Astrocyte of the spinal cord (primary cell): Measurements from ENCODE around the gene SELENOI.

ENCODE experiments used
- DNase-seq: peaks from one replicate; pipeline ENCODE4 v3.0.0; 2011; ENCODE audit warnings: low read depth, low spot score
- H3K4me3 ChIP-seq: 2 replicates; pipeline ENCODE4 v1.5.1; 2011; ENCODE audit warnings: low read depth, mild to moderate bottlenecking, low read length, moderate library complexity
- CTCF ChIP-seq: IDR thresholded peaks from 2 replicates; pipeline ENCODE4 v1.5.1; 2012; ENCODE audit warnings: low read depth, mild to moderate bottlenecking, low read length, inconsistent platforms
- in situ Hi-C: cut with HindIII; loops from 2 replicates; pipeline ENCODE4 v1.10.0; 2017; ENCODE audit warnings: low sequenced_read_pairs

SELENOI gene

GRCh38 chr2:26428846-26429245 is 82.9 kb downstream of the SELENOI start:
- no peak overlapping the region for H3K4me3 ChIP-seq
- in situ Hi-C loops, result no loop called here
- no peak for DNase-seq
- no peak for TF ChIP-seq CTCF

- DNase-seq, result no peak
- in situ Hi-C loops, result no loop called here
- TF ChIP-seq CTCF, result no peak
- no peak overlapping the region for H3K4me3 ChIP-seq
Observed at GRCh38 chr2:26429779-26430578, 84.0 kb downstream of the SELENOI start.

- in situ Hi-C loops, result no loop called here
- TF ChIP-seq CTCF, result no peak
- no peak for DNase-seq
- H3K4me3 ChIP-seq, result no peak overlapping the region
Observed at GRCh38 chr2:26430826-26431225, 84.9 kb downstream of the SELENOI start.

GRCh38 chr2:26432363-26432762 is 86.4 kb downstream of the SELENOI start:
- no peak for TF ChIP-seq CTCF
- in situ Hi-C loops, result no loop called here
- no peak for DNase-seq
- H3K4me3 ChIP-seq, result no peak overlapping the region

- TF ChIP-seq CTCF, result no peak
- in situ Hi-C loops, result no loop called here
- H3K4me3 ChIP-seq, result no peak overlapping the region
- no peak for DNase-seq
Observed at GRCh38 chr2:26432859-26433258, 86.9 kb downstream of the SELENOI start.

- no peak overlapping the region for H3K4me3 ChIP-seq
- in situ Hi-C loops, result no loop called here
- no peak for TF ChIP-seq CTCF
- DNase-seq, result no peak
Observed at GRCh38 chr2:26435106-26435505, 89.2 kb downstream of the SELENOI start.
